T-helper 17 cell (primary cell): ENCODE results near the gene PVALB. TPM values are rescaled to one million over a fixed set of nuclear protein-coding genes. Genes with fewer than 3 reads are reported as not detected.
"Not testable (repeated sequence)": the region's sequence is repeated elsewhere in the genome, so short reads cannot be mapped to it uniquely, and the experiment has no call there.

Source experiments
- ATAC-seq: fragments of 150-1000 bp; cut with Tn5 transposase; 2 replicates; pipeline ENCODE4 v1.10.0; 2021; ENCODE audit warnings: mild to moderate bottlenecking, moderate library complexity
- DNase-seq, 3 donors: peaks; one replicate each; pipeline versions ENCODE4 v3.0.0 to v3.0.0-alpha.2; 2020 to 2021
- H3K9me3 ChIP-seq: one replicate; pipeline ENCODE4 v1.7.0; 2013; ENCODE audit warnings: low read length, mild to moderate bottlenecking; ENCODE audit not compliant: control insufficient read depth, poor library complexity, severe bottlenecking
- H3K27ac Mint-ChIP-seq: one replicate; pipeline ENCODE4 v1.8.0; 2022; ENCODE audit warnings: mild to moderate bottlenecking, moderate library complexity, mixed read lengths
- H3K27me3 Mint-ChIP-seq: one replicate; pipeline ENCODE4 v1.8.0; 2022; ENCODE audit warnings: mixed read lengths
- H3K36me3 Mint-ChIP-seq: one replicate; pipeline ENCODE4 v1.8.0; 2022; ENCODE audit warnings: low read depth, mixed read lengths
- H3K4me1 Mint-ChIP-seq: one replicate; pipeline ENCODE4 v1.8.0; 2022; ENCODE audit warnings: mild to moderate bottlenecking, mixed read lengths
- H3K4me3 Mint-ChIP-seq: one replicate; pipeline ENCODE4 v1.8.0; 2022; ENCODE audit warnings: mild to moderate bottlenecking, moderate library complexity, mixed read lengths
- total RNA-seq, 4 donors: library from RNA in 2 of 4; stranded (reverse) in 2 of 4; gene quantifications; one replicate each; pipeline ENCODE4 v1.2.3 and lab custom pipeline; 2022 to 2026

PVALB gene
- total RNA-seq, 2 donors from 2014 or later = 7.4 TPM; not detected in 1

GRCh38 chr22:36760786-36761185 lies 56.0 kb downstream of the PVALB start:
- DNase-seq = no peak
- H3K9me3 ChIP-seq = no peaks in the 10 kb centered on the region
- Mint-ChIP-seq H3K4me3 (no peak overlapping the region), H3K36me3 (no peaks in the 10 kb centered on the region), H3K27ac (no peak overlapping the region), H3K4me1 (no peaks in the 10 kb centered on the region), H3K27me3 (peaks cover 5% of the 10 kb centered on the region)
- ATAC-seq = no peak

- DNase-seq (no peak), ATAC-seq (no peak)
- H3K27me3 Mint-ChIP-seq = peaks cover 15% of the 10 kb centered on the region
- peaks cover 4% of the 10 kb centered on the region for H3K4me1 Mint-ChIP-seq
- no peaks in the 10 kb centered on the region for H3K9me3 ChIP-seq
- no peak overlapping the region for H3K27ac Mint-ChIP-seq
- no peak overlapping the region for H3K4me3 Mint-ChIP-seq
- H3K36me3 Mint-ChIP-seq = no peaks in the 10 kb centered on the region
These were observed 57.2 kb downstream of the PVALB start for GRCh38 chr22:36759481-36760159.

GRCh38 chr22:36758792-36759271 lies 58.0 kb downstream of the PVALB start:
- no peak overlapping the region for H3K27ac Mint-ChIP-seq
- no peak for ATAC-seq
- H3K4me3 Mint-ChIP-seq = no peak overlapping the region
- no peaks in the 10 kb centered on the region for H3K36me3 Mint-ChIP-seq
- peaks cover 18% of the 10 kb centered on the region for H3K27me3 Mint-ChIP-seq
- peaks cover 4% of the 10 kb centered on the region for H3K4me1 Mint-ChIP-seq
- DNase-seq = no peak
- H3K9me3 ChIP-seq = no peaks in the 10 kb centered on the region

- DNase-seq = peak; percentile 44 to 68 (median 47)
- no peak overlapping the region for H3K4me3 Mint-ChIP-seq
- peaks cover 28% of the 10 kb centered on the region for H3K27me3 Mint-ChIP-seq
- ATAC-seq = peak; percentile 78
- H3K36me3 Mint-ChIP-seq = peaks cover 3% of the 10 kb centered on the region
- H3K27ac Mint-ChIP-seq = no peak overlapping the region
- no peaks in the 10 kb centered on the region for H3K9me3 ChIP-seq
- H3K4me1 Mint-ChIP-seq = peaks cover 4% of the 10 kb centered on the region
These were observed 59.1 kb downstream of the PVALB start for GRCh38 chr22:36757668-36758211.

- DNase-seq (no peak), ATAC-seq (no peak)
- H3K36me3 Mint-ChIP-seq = peaks cover 3% of the 10 kb centered on the region
- peaks cover 34% of the 10 kb centered on the region for H3K27me3 Mint-ChIP-seq
- H3K4me1 Mint-ChIP-seq = peaks cover 4% of the 10 kb centered on the region
- peak overlapping the region; percentile 16 for H3K27ac Mint-ChIP-seq
- H3K9me3 ChIP-seq = no peaks in the 10 kb centered on the region
- no peak overlapping the region for H3K4me3 Mint-ChIP-seq
These were observed 59.8 kb downstream of the PVALB start for GRCh38 chr22:36756746-36757655.

GRCh38 chr22:36756031-36756430 lies 60.8 kb downstream of the PVALB start:
- Mint-ChIP-seq H3K4me1 (peaks cover 4% of the 10 kb centered on the region), H3K27ac (no peak overlapping the region), H3K36me3 (peaks cover 3% of the 10 kb centered on the region), H3K27me3 (peaks cover 34% of the 10 kb centered on the region), H3K4me3 (no peak overlapping the region)
- no peak for DNase-seq
- no peaks in the 10 kb centered on the region for H3K9me3 ChIP-seq
- no peak for ATAC-seq

GRCh38 chr22:36755316-36755715 lies 61.5 kb downstream of the PVALB start:
- Mint-ChIP-seq H3K27me3 (peaks cover 37% of the 10 kb centered on the region), H3K4me1 (peaks cover 4% of the 10 kb centered on the region), H3K27ac (no peak overlapping the region), H3K36me3 (peaks cover 3% of the 10 kb centered on the region), H3K4me3 (no peak overlapping the region)
- DNase-seq (no peak), ATAC-seq (no peak)
- H3K9me3 ChIP-seq = no peaks in the 10 kb centered on the region

- H3K27me3 Mint-ChIP-seq = peaks cover 41% of the 10 kb centered on the region
- H3K27ac Mint-ChIP-seq = not testable (repeated sequence)
These were observed 62.0 kb downstream of the PVALB start for GRCh38 chr22:36754881-36755280.

GRCh38 chr22:36753916-36754315 lies 62.9 kb downstream of the PVALB start:
- peaks cover 44% of the 10 kb centered on the region for H3K27me3 Mint-ChIP-seq
- no peak for DNase-seq
- no peak overlapping the region for H3K4me3 Mint-ChIP-seq
- no peaks in the 10 kb centered on the region for H3K9me3 ChIP-seq
- H3K36me3 Mint-ChIP-seq = peaks cover 3% of the 10 kb centered on the region
- peaks cover 4% of the 10 kb centered on the region for H3K4me1 Mint-ChIP-seq
- no peak for ATAC-seq
- H3K27ac Mint-ChIP-seq = no peak overlapping the region

More at GRCh38 chr22:36754881-36755280, 62.0 kb downstream of the PVALB start:
- not testable (repeated sequence) for H3K9me3 ChIP-seq, H3K4me3 Mint-ChIP-seq, DNase-seq, H3K36me3 Mint-ChIP-seq, H3K4me1 Mint-ChIP-seq, ATAC-seq

GRCh38 chr22:36753120-36753802 lies 63.6 kb downstream of the PVALB start:
- peaks cover 4% of the 10 kb centered on the region for H3K4me1 Mint-ChIP-seq
- no peak for ATAC-seq
- no peak overlapping the region for H3K4me3 Mint-ChIP-seq
- H3K27ac Mint-ChIP-seq = no peak overlapping the region
- DNase-seq = no peak
- peaks cover 3% of the 10 kb centered on the region for H3K36me3 Mint-ChIP-seq
- H3K27me3 Mint-ChIP-seq = peaks cover 51% of the 10 kb centered on the region
- H3K9me3 ChIP-seq = no peaks in the 10 kb centered on the region
